ENCODE measurements around the gene PDZK1IP1.
A peak's percentile ranks its signal among the peaks of the same experiment; 100 is the strongest.

The PDZK1IP1 gene

GRCh38 chr1:47189844-47190508 lies at the start of gene PDZK1IP1:
TSS of gene PDZK1IP1 (minus strand) at chr1:47190036. CDS start at chr1:47189932, 104 bp downstream.
- DNase-seq = no peak

- DNase-seq = no peak
Measured at GRCh38 chr1:47238935-47239592, 49.2 kb upstream of the PDZK1IP1 start.

GRCh38 chr1:47235806-47236205 lies 46.0 kb upstream of the PDZK1IP1 start:
- no peak for DNase-seq

- no peak for DNase-seq
Measured at GRCh38 chr1:47235241-47235681, 45.4 kb upstream of the PDZK1IP1 start.

- DNase-seq = no peak
Measured at GRCh38 chr1:47233186-47233585, 43.4 kb upstream of the PDZK1IP1 start.

- no peak for DNase-seq
Measured at GRCh38 chr1:47232187-47232874, 42.5 kb upstream of the PDZK1IP1 start, which contains the start of gene TAL1. TSS of gene TAL1 (minus strand) at chr1:47232225. CDS start at chr1:47225888, 6,337 bp downstream.

GRCh38 chr1:47231301-47232186 lies 41.7 kb upstream of the PDZK1IP1 start:
- DNase-seq = peak; percentile 24

GRCh38 chr1:47230692-47231300 lies 41.0 kb upstream of the PDZK1IP1 start:
- no peak for DNase-seq

- no peak for DNase-seq
Measured at GRCh38 chr1:47229886-47230691, 40.3 kb upstream of the PDZK1IP1 start.

GRCh38 chr1:47229031-47229885 lies 39.4 kb upstream of the PDZK1IP1 start:
- DNase-seq = no peak

GRCh38 chr1:47228644-47229030 lies 38.8 kb upstream of the PDZK1IP1 start:
- no peak for DNase-seq

GRCh38 chr1:47227341-47228232 lies 37.8 kb upstream of the PDZK1IP1 start:
- no peak for DNase-seq

GRCh38 chr1:47226839-47227215 lies 37.0 kb upstream of the PDZK1IP1 start:
- DNase-seq = no peak

GRCh38 chr1:47226121-47226838 lies 36.4 kb upstream of the PDZK1IP1 start:
- no peak for DNase-seq

GRCh38 chr1:47225430-47226100 lies 35.7 kb upstream of the PDZK1IP1 start:
- no peak for DNase-seq

GRCh38 chr1:47224676-47225399 lies 35.0 kb upstream of the PDZK1IP1 start:
- no peak for DNase-seq

- DNase-seq = no peak
Measured at GRCh38 chr1:47223921-47224675, 34.3 kb upstream of the PDZK1IP1 start.

Measured in activated CD4-positive, alpha-beta T cell treated with anti-CD3 and anti-CD28 coated beads, Interleukin-10, Interleukin-2, amounts not matched to agents 100 ng/mL and 50 ng/mL, durations not matched to agents 16 hours and 8 hours (primary cell).